Tibial nerve (tissue), 4 donors: Measurements from ENCODE around the gene CYP27C1. TPM values are rescaled to one million over a fixed set of nuclear protein-coding genes. Genes with fewer than 3 reads are reported as not detected.

Experiments used
- DNase-seq, 2 donors: peaks; one replicate each; pipeline ENCODE4 v3.0.0-alpha.2; 2019; ENCODE audit warnings: low spot score in 2 of 2
- H3K27ac ChIP-seq, 4 donors: fragments of 200-600 bp; sonication (generic) in 3 of 4; one replicate each; pipeline ENCODE4 v1.5.1; 2017 to 2019; ENCODE audit warnings: mild to moderate bottlenecking in 1 of 4
- H3K27me3 ChIP-seq, 2 donors: fragments of 200-600 bp; sonication (generic) in 1 of 2; one replicate each; pipeline versions ENCODE4 v1.5.1 to v1.6.0; 2017 to 2019
- H3K36me3 ChIP-seq, 3 donors: fragments of 200-600 bp; sonication (generic); one replicate each; pipeline ENCODE4 v1.5.1; 2018 to 2019
- H3K4me1 ChIP-seq, 4 donors: fragments of 200-600 bp; sonication (generic) in 3 of 4; one replicate each; pipeline ENCODE4 v1.5.1; 2017 to 2019
- H3K4me3 ChIP-seq, 4 donors: fragments of 200-600 bp; sonication (generic) in 3 of 4; one replicate each; pipeline ENCODE4 v1.5.1; 2017 to 2019; ENCODE audit warnings: mild to moderate bottlenecking in 1 of 4, moderate library complexity in 1 of 4
- H3K9me3 ChIP-seq, 4 donors: fragments of 200-600 bp; sonication (generic) in 3 of 4; one replicate each; pipeline ENCODE4 v1.5.1; 2017 to 2019
- CTCF ChIP-seq, 5 experiments: fragments of 200-600 bp in 3 of 5; fragments of 450-650 bp in 2 of 5; sonication (generic) in 3 of 5; IDR thresholded peaks; one replicate each; pipeline ENCODE4 v1.5.1; 2016 to 2019; ENCODE audit warnings: antibody characterized with exemption in 5 of 5, mild to moderate bottlenecking in 3 of 5, moderate library complexity in 2 of 5
- EP300 ChIP-seq, 2 donors: sonication (generic); formaldehyde crosslinking; IDR thresholded peaks; one replicate each; pipeline ENCODE4 v1.6.1; 2017; ENCODE audit warnings: antibody characterized with exemption in 2 of 2, mild to moderate bottlenecking in 1 of 2
- POLR2A ChIP-seq, 2 donors: fragments of 450-650 bp; IDR thresholded peaks; one replicate each; pipeline ENCODE4 v1.6.1; 2017; ENCODE audit warnings: antibody characterized with exemption in 2 of 2, mild to moderate bottlenecking in 2 of 2, moderate library complexity in 2 of 2
- WGBS, 2 donors: methylation state at CpG; one replicate each; pipeline ENCODE4 v1.1.5; 2018; 5-methylcytosine and 5-hydroxymethylcytosine counted together
- total RNA-seq, 4 donors: library from RNA; depleted of rRNA; stranded (reverse); fragments of >200 nt; gene quantifications; one replicate each; pipeline ENCODE4 v1.1.0, GENCODE V29; 2016

Gene CYP27C1
- total RNA-seq, result 1 to 10 TPM in 1 of 4 donors, under 1 TPM in 3; 0.42 to 1.2 (median 0.73) TPM

GRCh38 chr2:127220102-127220767, at the start of gene CYP27C1:
CYP27C1 (minus strand) TSS chr2:127220299; CDS start chr2:127220270, 29 bp downstream.
- 1 to 2% methylated on average over 24 to 37 of the region's 43 CpGs for WGBS, 2 donors
- peak within 1 kb of the TSS; percentile 42 to 68 (median 61) for H3K4me3 ChIP-seq
- H3K27me3 ChIP-seq, result peaks cover 0 to 28% of the 10 kb centered on the region in 2 donors
- no peak for TF ChIP-seq EP300 (IDR thresholded peaks at IDR 0.05)
- TF ChIP-seq CTCF (IDR thresholded peaks at IDR 0.05), result no peak
- no peak for TF ChIP-seq POLR2A (IDR thresholded peaks at IDR 0.05)
- no peaks in the 10 kb centered on the region for H3K36me3 ChIP-seq
- peaks cover 0 to 23% (median 13%) of the 10 kb centered on the region in 4 donors for H3K4me1 ChIP-seq
- peaks cover 0 to 13% (median 0%) of the 10 kb centered on the region in 4 donors for H3K9me3 ChIP-seq
- DNase-seq, result no peak
- H3K27ac ChIP-seq, result peak within 1 kb of the TSS in 3 of 4 donors; percentile 18 to 78 (median 53)

GRCh38 chr2:127261804-127262406, 41.8 kb upstream of the CYP27C1 start:
- Histone ChIP-seq H3K4me1 (no peaks in the 10 kb centered on the region), H3K27ac (no peak overlapping the region), H3K9me3 (no peaks in the 10 kb centered on the region), H3K27me3 (no peaks in the 10 kb centered on the region), H3K36me3 (peaks cover 0 to 85% (median 5%) of the 10 kb centered on the region in 3 donors), H3K4me3 (no peak overlapping the region)
- no peak for DNase-seq
- TF ChIP-seq CTCF (IDR thresholded peaks at IDR 0.05) (no peak), EP300 (IDR thresholded peaks at IDR 0.05) (no peak), POLR2A (IDR thresholded peaks at IDR 0.05) (no peak)
- 70 to 78% methylated on average over 8 of the region's 8 CpGs for WGBS, 2 donors

- Histone ChIP-seq H3K4me3 (no peak overlapping the region), H3K4me1 (peaks cover 0 to 23% (median 6%) of the 10 kb centered on the region in 4 donors), H3K27me3 (no peaks in the 10 kb centered on the region), H3K27ac (no peak overlapping the region), H3K36me3 (peaks cover 0 to 81% (median 5%) of the 10 kb centered on the region in 3 donors), H3K9me3 (no peaks in the 10 kb centered on the region)
- TF ChIP-seq POLR2A (IDR thresholded peaks at IDR 0.05), result no peak
- no peak for TF ChIP-seq EP300 (IDR thresholded peaks at IDR 0.05)
- TF ChIP-seq CTCF (IDR thresholded peaks at IDR 0.05), result no peak
- no peak for DNase-seq
- WGBS, 2 donors, result 93 to 94% methylated on average over 5 of the region's 5 CpGs
Measured at GRCh38 chr2:127259355-127259754, 39.3 kb upstream of the CYP27C1 start.

- no peaks in the 10 kb centered on the region for H3K27me3 ChIP-seq
- H3K4me3 ChIP-seq, result no peak overlapping the region
- DNase-seq, result no peak
- no peaks in the 10 kb centered on the region for H3K9me3 ChIP-seq
- H3K27ac ChIP-seq, result no peak overlapping the region
- no peak for TF ChIP-seq CTCF (IDR thresholded peaks at IDR 0.05)
- TF ChIP-seq POLR2A (IDR thresholded peaks at IDR 0.05), result no peak
- TF ChIP-seq EP300 (IDR thresholded peaks at IDR 0.05), result no peak
- peaks cover 0 to 27% (median 8%) of the 10 kb centered on the region in 4 donors for H3K4me1 ChIP-seq
- WGBS, 2 donors, result 78 to 81% methylated on average over 8 of the region's 8 CpGs
- H3K36me3 ChIP-seq, result peaks cover 0 to 57% (median 5%) of the 10 kb centered on the region in 3 donors
Measured at GRCh38 chr2:127256866-127257265, 36.8 kb upstream of the CYP27C1 start.

- Histone ChIP-seq H3K4me1 (peaks cover 0 to 27% (median 8%) of the 10 kb centered on the region in 4 donors), H3K27me3 (no peaks in the 10 kb centered on the region), H3K27ac (no peak overlapping the region), H3K36me3 (peaks cover 0 to 52% (median 5%) of the 10 kb centered on the region in 3 donors), H3K9me3 (no peaks in the 10 kb centered on the region), H3K4me3 (no peak overlapping the region)
- TF ChIP-seq POLR2A (IDR thresholded peaks at IDR 0.05) (no peak), CTCF (IDR thresholded peaks at IDR 0.05) (no peak), EP300 (IDR thresholded peaks at IDR 0.05) (no peak)
- DNase-seq, result no peak
- 87 to 94% methylated on average over 3 of the region's 3 CpGs for WGBS, 2 donors
Measured at GRCh38 chr2:127256381-127256780, 36.3 kb upstream of the CYP27C1 start.
